GM18502 (cell line): ENCODE data around the gene MEGF11.

Experiments used
- ATAC-seq: cut with Tn5 transposase; IDR thresholded peaks from one replicate; pipeline ENCODE4 v1.9.1; 2021; ENCODE audit warnings: mild to moderate bottlenecking; ENCODE audit not compliant: unreplicated experiment, poor library complexity

Gene MEGF11

DNA sequence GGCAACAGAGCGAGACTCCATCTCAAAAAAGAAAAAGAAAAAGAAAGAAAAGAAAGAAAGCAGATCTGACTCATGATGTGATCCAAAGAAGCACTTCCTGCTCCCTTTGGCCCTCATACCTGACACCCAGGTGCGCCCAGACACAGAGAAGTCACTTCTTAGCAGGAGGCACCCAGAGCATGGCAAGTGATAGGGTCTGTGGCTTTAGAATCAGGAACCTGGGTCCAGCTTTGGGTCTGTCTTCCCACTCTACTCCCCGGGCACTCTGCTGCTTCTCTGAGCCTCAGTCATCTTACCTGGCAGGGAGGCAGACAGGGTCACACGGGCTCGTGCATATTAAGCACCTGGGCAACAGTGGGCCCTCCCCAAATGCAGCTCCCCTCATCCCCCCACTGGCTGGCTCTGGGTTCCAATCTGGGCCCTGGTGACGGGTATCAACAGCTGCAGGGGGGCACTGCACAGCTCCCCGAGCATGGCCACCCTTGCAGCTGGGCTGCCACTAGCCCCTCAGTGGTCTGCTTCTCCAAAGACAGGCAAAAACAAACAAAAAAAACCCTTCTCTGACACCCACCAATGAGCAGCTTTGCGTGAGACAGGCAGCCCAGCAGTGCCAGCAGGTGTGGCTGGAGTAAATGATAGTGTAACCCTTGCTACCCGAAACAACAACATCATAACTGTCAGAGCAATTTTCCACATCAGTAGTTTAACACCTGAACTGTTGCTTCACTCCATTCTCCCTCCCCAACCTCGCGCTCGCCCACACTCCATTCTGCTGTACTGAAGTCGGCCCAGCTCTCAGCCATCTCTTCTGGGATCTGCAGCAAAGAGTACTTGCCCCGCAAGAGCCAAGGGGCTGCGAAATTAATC, 99.8 kb downstream of the MEGF11 start:
- ATAC-seq = peak; percentile 74

DNA sequence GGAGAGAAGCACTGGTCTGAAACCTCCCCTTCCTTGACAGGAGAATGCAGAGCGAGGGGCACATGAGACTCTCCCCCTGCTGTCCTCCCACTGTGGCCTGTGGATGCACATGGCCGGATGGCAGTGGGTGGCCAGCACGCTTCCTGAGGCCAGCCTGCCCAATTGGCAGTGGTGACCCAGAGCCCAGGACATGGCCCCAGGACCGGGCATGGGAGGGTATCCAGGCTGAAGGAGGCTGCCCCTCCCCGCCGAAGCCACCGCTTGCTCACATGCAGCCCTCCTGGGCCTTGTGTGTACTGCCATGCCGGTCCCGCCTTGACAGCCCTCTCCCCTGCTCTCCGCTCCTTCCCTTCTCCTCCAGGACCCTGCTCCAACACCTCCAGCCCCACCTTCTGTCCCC, 100.9 kb downstream of the MEGF11 start:
- no peak for ATAC-seq

DNA sequence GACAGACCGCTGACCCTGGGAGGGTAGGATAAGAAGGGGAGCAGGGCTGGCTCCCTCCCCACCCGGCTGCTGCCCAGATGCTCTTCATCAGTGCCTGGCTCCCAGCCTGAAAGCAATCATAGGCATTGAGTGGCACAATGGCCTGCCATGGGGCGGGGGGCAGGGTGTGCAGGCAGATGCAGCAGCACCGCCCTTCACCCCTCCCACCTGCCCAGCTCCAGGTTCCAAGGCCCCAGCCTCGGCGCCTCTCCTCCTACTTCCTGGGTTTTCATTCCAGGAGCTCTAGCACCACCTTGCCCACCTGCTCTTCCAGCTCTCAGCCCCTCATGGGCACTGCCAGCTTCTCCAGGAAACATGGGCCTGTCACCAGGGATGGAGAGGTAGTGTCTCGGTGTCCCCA, 101.7 kb downstream of the MEGF11 start:
- no peak for ATAC-seq

DNA sequence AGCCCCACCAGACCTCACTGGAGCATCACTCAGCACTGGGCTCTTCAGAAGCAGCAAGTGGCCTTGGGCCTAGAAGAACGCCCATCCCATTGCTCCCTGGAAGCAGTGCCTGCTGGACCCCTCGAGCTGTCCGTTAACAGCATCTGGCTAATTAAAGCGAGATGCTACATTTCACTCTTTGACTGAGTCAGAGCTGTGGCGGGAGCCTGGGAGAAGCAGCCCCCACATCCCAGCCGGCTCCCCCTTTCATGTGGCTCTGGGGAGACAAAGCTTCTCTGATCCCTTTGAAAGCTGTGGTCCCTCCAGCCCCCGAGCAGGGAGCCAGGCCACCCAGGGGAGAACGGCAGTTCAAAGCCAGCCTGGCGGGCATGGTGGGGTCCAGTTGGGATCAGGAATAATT, 103.7 kb downstream of the MEGF11 start:
- no peak for ATAC-seq

DNA sequence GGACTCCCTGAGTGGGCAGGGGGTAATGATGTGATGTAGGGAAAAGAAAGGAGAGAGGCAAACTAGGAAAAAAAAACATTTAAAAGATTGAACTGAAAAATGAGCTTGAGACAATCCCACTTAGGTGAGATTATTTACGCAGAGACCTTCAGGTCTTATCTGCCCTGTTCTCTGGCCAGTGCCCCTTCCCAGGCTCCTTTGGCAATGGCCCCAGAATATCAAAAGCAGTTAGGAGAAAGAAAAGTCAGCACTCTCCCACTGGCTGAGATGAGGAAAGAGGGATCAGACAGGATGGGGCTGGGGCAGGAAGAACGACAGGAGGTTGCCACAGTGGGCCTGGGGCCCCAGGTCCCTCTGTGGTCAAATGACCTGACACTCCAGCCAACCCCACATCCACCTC, 105.4 kb downstream of the MEGF11 start:
- ATAC-seq = no peak

DNA sequence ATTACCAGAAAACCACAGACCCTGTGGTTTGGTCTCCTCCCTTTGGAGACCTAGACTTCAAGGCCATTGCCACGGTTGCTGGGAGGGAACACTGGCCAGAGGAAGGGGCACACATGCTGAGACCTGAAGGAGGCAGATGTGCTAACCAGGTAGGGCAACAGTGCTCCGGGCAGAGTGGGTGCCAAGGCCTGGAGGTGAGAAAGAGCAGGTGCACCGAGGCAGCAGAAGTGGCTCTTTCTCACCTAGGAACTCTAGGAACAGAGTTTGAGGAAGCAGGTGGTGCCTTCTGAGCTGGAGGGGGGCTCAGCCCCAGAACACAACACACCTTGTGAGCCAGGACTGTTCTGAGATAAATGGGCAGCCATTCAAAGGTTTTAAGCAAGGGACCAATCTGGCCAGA, 106.1 kb downstream of the MEGF11 start:
- ATAC-seq = no peak

DNA sequence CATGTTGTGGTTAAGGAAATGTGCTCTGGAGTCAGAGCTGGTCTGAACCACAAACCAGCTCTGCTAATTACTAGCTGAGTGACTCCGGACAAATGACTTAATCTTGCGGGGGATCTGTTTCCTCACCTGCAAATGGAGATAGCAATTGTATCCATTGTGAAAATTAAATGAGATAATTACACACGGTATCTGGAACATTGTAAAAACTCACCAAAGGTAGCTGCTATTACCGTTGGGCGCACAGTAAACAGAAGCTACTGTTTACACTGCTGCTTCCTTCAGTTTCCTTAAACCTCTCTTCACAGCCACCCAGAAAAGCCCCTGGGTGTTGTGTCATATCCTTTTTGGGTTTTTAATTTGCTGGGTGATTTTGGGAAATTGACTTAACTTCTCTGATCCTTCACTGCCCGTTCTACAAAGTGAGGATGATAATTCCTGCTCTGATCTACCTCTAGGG, 107.8 kb downstream of the MEGF11 start:
- no peak for ATAC-seq

DNA sequence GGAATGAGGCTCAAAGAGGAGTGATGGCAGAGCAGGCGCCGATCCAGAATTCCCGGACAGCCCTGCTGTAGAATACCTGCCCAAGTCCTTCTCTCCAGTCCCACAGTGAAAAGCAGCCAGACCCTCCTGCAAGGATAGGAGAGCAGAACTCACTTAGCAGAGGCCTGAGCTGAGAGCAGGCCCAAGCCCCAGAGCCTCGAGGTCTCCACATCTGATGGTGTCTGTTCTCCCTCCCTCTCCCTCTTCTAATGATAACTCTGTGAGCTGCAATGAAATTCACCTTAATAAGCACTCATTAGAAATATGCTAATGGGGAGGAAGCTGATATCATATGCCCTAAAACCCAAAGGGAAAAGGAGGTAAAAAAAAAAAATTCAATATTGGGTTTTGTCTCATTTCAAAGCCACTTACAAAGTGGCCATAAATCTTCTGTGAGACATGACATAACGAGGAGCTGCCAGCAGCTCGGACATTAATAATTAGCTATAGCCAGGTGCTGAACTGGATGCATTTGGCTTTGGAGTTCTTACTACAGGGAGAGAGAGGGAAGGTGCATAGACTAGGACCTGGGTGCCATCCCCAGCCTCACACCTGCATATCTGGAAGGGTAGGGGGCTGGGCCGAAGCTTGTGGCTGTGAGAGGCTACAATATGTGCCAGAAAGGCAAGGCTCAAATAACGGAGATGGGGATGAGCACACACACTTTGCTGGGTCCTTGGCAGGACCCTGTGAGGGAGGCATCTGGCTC, 108.4 kb downstream of the MEGF11 start:
- no peak for ATAC-seq

DNA sequence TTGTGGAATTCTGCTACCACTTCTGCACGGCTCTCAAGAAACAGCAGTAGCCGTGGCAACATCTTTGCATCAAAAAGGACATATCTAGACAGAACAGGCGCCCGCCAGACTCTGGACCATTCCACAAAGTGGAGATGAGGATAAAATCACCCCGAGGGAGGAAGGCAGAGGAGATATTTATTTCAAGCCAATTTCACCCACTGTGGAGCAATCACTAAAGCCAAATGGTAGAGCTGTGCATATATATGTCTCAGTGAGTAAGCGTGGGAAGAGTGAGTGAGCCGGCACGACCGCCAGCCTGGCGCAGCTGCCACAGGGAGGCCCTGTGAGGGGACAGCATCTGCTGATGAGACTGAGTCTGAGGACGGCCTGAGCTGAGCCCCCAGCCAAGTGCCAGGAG, 111.3 kb downstream of the MEGF11 start:
- ATAC-seq = no peak

DNA sequence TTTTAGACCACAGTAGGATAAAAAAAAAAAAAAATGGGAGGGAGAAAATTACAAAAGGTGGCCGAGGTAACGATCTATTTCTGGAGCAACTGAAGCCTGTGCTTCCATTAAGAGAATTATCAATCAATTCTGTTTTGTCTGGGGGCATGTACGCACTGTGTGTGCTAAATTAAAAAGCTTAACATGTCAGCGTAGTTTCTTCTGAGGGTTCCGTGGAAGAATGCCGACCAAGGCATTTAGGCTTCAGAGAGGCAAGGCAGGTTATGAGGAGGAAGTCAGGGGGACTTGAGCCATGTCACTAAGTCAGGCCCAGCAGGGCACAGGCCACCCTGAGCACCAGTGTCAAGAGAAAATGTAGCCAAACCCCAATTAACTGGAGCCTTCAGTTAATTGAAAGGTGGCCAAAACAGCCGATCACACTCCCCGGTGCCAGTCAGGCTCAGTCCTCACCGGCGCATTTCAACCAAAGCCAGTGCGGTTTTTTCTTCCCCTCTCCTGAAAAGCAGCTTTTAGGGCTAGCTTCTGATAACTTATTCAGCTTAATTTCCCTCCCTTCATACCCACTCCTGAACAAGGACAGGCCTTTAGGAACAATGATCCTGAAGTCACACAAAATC, 113.9 kb downstream of the MEGF11 start:
- no peak for ATAC-seq

DNA sequence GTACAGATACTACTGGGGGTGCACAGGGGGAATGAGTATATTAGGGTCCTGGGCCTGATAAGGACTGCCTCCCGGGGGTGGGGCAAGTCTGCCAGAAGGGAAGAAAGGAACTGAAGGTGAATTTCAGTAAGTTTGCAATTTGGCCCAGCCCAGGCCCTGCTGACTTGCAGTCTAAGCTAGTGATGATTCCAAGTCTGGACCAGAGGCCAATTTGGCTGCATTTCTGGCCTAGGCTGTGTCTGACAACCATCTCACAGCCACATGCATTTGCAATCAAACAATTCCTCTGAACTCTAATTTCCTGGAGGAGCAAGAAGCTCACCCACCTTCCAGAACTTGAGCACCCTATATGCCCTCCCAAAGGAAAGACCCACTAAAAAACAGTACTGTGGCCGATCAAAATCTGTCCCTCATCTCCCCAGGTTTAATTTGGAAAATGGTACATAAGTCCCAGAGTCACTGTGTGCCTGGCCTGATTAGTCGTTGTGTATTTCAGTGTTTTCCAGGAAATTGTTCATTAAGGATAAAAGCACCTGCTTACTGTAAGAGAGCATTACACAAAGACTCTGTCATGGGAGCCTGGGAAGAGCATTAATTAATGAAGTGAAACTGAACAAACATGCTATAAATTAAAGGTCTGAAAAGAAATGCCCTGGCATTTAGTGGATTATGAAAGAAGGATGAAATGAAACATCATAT, 114.5 kb downstream of the MEGF11 start:
- ATAC-seq = no peak

DNA sequence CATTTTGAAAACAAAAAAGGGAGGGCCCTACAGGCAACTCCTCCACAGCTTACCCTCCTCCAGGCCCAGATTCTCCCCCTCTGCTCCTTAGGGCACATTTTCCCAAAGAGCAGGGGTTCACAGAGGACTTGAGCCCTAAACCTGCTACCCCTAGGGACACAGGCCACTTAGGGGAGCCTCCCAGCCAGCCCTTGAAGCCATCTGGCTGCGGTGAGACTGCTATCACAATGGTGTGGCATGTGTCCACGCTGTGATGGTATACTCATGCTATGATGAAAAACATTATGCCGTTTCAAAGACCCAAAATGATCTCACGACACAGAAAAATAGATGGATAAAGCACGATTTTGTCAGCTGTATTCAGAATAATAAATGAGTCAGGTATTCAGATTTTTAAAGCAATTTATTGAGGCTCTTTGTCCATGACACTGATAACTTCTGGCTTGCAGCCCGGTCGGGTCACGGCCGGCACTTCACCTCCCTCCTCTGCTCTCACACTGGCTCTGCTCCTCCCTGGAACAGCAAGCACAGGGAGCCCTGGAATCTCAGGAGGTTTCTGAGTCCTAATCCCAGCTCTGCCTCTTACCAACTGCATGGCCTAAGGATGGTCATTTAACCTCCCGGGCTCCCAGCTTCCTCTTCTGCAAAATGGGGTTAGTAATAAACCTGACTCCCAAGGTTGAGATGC, 115.3 kb downstream of the MEGF11 start:
- no peak for ATAC-seq

DNA sequence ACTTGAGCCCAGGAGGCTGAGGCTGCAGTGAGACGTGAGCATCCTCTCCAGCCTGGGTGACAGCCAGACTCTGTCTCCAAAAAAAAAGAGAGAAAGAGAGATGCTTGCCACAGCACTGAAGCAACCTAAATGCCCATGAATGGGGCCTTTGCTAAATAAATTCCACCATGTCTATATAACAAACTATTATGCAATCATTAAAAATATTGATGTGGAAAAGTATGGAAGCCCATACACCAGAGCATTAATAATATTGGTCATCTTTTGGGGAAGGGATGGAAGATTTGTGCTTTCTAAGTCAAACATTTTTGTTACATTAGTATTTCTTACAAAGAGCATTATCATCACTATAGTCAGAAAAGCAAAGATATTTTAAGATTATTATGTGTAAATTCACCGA, 116.6 kb downstream of the MEGF11 start:
- ATAC-seq = no peak

DNA sequence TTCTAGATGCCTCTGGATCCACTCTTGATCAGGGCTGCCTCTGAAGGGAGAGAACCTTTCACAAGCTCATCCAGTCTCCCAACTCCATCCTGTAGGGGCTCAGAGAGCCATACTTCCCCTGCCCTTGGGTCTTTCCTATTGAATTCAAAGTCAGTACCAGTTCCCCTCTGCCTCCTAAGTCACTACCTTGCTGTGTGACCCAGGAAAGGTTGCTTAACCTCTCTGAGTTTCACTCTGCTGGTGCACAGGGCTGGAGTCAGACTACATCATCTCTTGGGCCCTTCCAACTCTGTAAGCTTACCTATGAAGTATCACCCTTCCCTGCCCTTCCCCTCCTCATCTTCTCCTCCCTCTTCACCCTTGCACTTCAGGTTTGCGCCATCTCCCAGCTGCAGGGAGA, 117.9 kb downstream of the MEGF11 start:
- no peak for ATAC-seq

DNA sequence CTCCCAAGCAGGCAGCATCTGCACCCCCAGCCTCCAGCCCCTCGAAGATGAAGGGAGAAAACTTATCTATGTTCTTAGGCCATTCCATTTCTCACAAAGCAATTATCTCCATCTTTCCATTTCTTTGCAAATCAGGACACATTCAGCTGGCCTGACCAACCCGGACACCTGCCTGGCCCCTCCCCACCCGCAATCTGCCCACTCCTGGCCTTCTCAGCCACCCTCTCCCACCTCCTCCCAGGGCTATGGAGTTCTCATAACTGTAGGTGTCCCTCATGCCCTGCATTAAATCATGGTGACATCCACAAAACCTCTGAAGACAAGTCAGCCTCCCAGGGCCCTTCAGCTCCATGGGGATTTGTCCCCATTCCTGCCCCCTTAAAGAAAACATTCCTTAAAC, 119.3 kb downstream of the MEGF11 start:
- no peak for ATAC-seq

DNA sequence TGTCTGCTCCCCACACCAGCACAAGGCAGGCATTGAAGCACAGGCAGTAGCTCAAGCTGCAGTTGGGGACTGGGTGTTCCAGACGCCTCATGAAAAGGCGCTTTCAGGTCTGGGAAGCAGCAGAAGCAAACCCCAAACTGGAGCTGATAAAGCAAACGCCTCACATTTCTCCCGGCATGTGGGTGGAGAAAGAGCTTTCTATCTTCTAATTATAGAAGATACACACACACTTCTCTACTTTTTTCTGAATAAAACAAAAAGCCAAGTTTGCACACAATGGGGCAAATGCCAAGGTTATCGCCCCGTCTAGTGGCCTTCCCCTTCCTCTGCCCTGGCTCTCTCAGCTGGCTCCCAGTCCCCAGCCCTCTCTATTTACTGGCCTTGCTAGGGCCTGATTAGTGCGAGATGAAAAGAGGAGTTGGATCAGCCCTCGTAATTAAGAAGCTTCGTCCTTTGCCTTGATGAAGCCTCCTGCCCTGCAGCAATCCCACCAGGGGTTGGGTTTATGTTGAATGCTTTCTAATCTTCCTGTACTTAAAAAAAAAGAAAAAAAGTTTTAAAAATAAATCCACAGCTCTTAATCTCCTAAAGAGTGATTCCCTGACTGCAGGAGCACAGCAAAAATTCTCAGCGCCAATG, 120.2 kb downstream of the MEGF11 start:
- no peak for ATAC-seq

DNA sequence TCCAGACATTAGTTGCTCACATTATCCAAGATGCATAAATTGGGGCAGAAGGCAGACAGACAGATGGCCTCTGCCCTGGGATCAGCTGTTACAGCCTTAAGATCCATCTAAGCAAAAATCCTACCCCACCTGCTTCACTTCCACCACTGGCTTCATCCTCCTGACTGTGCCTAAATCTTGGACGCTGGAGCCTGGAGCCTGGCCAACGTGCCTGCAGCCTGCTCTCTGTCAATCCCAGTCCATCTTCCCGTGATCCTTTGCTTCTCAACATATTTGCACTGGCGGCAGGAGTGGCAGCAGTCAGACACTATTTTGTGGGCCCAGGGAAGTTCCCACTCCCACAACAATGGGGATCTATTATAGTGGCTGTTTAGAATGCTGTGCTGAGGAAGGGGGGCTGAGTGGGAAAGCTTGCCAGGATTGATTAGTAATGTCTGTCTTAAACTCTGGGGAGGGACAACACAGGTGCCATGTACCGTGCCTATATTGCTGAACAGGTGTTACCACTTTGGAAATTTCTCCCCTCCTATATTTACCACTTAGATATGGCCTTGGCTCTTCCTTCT, 121.2 kb downstream of the MEGF11 start:
- no peak for ATAC-seq

DNA sequence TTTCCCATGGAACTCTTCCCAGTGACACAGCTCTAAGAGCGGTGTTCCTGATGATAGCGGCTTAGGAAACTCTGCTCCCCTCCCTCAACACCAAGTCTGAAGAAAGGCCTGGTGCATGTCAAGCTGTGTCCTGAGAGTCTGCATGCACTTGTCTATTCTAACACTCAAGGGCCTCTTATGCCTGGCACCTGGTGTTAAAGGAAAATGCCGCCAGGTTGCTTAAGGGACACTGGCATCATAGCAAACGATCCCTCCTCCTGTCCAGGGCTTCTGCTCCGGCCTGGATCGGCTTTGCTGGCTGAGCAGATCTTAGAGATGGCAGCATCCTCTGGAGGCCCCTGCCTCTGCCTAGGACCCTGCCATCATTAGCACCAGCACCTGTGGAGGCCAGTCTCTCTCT, 121.7 kb downstream of the MEGF11 start:
- ATAC-seq = no peak

DNA sequence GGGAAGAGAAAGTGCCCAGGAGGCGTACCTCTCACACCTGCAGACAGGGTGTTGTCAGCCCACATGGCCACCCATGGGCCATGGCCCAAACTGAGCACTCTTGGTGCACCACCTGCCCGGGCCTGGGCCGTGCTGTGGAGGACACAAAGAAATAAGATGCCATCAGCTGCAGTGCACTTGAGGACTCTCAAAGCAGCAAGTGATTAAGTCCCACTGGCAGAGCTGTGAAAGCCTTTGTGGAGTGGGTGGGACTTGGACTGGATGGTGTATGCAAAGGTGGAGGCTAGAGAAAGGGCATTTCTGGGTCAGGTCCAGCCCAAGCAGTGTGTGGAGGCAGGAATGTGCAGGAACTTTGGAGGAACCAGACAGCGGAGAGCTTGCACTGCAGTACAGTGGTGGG, 122.3 kb downstream of the MEGF11 start:
- ATAC-seq = no peak
